HEK293 (cell line): ENCODE measurements around the gene CDC5L.
A peak's percentile ranks its signal among the peaks of the same experiment; 100 is the strongest.

Source experiments
- HOXD13 ChIP-seq: sonication (generic); formaldehyde crosslinking; IDR thresholded peaks from 2 replicates; pipeline ENCODE4 v1.8.0; 2022; ENCODE audit warnings: missing genetic modification reagents, borderline replicate concordance
- KLF16 ChIP-seq: fragments of 450-650 bp; formaldehyde crosslinking; IDR thresholded peaks from 2 replicates; pipeline ENCODE4 v1.5.1; 2017; ENCODE audit warnings: missing biosample characterization, missing genetic modification characterization
- MEIS1 ChIP-seq: sonication (generic); formaldehyde crosslinking; IDR thresholded peaks from 2 replicates; pipeline ENCODE4 v1.8.1; 2022; ENCODE audit warnings: missing genetic modification reagents, mild to moderate bottlenecking, borderline replicate concordance
- SALL2 ChIP-seq: fragments of 450-650 bp; formaldehyde crosslinking; IDR thresholded peaks from 2 replicates; pipeline ENCODE4 v1.5.0; 2017; ENCODE audit warnings: missing biosample characterization, mild to moderate bottlenecking, missing genetic modification characterization, borderline replicate concordance
- SP3 ChIP-seq: fragments of 450-650 bp; formaldehyde crosslinking; IDR thresholded peaks from 2 replicates; pipeline ENCODE4 v1.5.1; 2016; ENCODE audit warnings: missing biosample characterization, missing genetic modification characterization
- ZBTB17 ChIP-seq: fragments of 450-650 bp; formaldehyde crosslinking; IDR thresholded peaks from 2 replicates; pipeline ENCODE4 v1.5.1; 2016; ENCODE audit warnings: missing biosample characterization, missing genetic modification characterization
- ZFP37 ChIP-seq: fragments of 450-650 bp; formaldehyde crosslinking; IDR thresholded peaks from 2 replicates; pipeline ENCODE4 v1.5.1; 2016; ENCODE audit warnings: missing biosample characterization, missing genetic modification characterization
- ZIC2 ChIP-seq: fragments of 450-650 bp; formaldehyde crosslinking; IDR thresholded peaks from 2 replicates; pipeline ENCODE4 v1.5.1; 2016; ENCODE audit warnings: missing biosample characterization, missing genetic modification characterization
- ZNF157 ChIP-seq: fragments of 450-650 bp; formaldehyde crosslinking; IDR thresholded peaks from 2 replicates; pipeline ENCODE4 v1.5.1; 2016; ENCODE audit warnings: missing biosample characterization, missing genetic modification characterization
- ZNF19 ChIP-seq: fragments of 450-650 bp; formaldehyde crosslinking; IDR thresholded peaks from 2 replicates; pipeline ENCODE4; 2016; ENCODE audit warnings: missing biosample characterization, missing genetic modification characterization, low read depth
- ZNF23 ChIP-seq: fragments of 450-650 bp; formaldehyde crosslinking; IDR thresholded peaks from 2 replicates; pipeline ENCODE4 v1.5.1; 2016; ENCODE audit warnings: missing biosample characterization, missing genetic modification characterization, borderline replicate concordance
- ZNF239 ChIP-seq: fragments of 450-650 bp; formaldehyde crosslinking; IDR thresholded peaks from 2 replicates; pipeline ENCODE4 v1.5.1; 2016; ENCODE audit warnings: missing biosample characterization, missing genetic modification characterization
- ZNF24 ChIP-seq: fragments of 450-650 bp; formaldehyde crosslinking; IDR thresholded peaks from 2 replicates; pipeline ENCODE4 v1.5.1; 2016; ENCODE audit warnings: missing biosample characterization, missing genetic modification characterization
- ZNF248 ChIP-seq: fragments of 450-650 bp; formaldehyde crosslinking; IDR thresholded peaks from 2 replicates; pipeline ENCODE4 v1.5.1; 2017; ENCODE audit warnings: missing biosample characterization, missing genetic modification characterization
- ZNF266 ChIP-seq: fragments of 450-650 bp; formaldehyde crosslinking; IDR thresholded peaks from 2 replicates; pipeline ENCODE4 v1.5.1; 2016; ENCODE audit warnings: missing biosample characterization, missing genetic modification characterization, low read depth
- ZNF274 ChIP-seq, 2 experiments: fragments of 200-500 bp in 1 of 2; fragments of 450-650 bp in 1 of 2; sonication (Bioruptor generic) in 1 of 2; formaldehyde crosslinking in 1 of 2; IDR thresholded peaks; 2 replicates each; pipeline versions ENCODE4 v1.5.1 to v1.6.1; 2014 to 2016; ENCODE audit warnings: borderline replicate concordance in 1 of 2, inconsistent platforms in 1 of 2, low read length in 1 of 2, missing biosample characterization in 1 of 2, missing genetic modification characterization in 1 of 2
- ZNF292 ChIP-seq: fragments of 450-650 bp; formaldehyde crosslinking; IDR thresholded peaks from 2 replicates; pipeline ENCODE4 v1.5.1; 2016; ENCODE audit warnings: low read depth, missing biosample characterization, missing genetic modification characterization, borderline replicate concordance
- ZNF391 ChIP-seq: fragments of 450-650 bp; formaldehyde crosslinking; IDR thresholded peaks from 2 replicates; pipeline ENCODE4 v1.5.1; 2016; ENCODE audit warnings: low read depth, missing biosample characterization, missing genetic modification characterization, borderline replicate concordance
- ZNF48 ChIP-seq: fragments of 450-650 bp; formaldehyde crosslinking; IDR thresholded peaks from 2 replicates; pipeline ENCODE4 v1.5.1; 2016; ENCODE audit warnings: missing biosample characterization, missing genetic modification characterization
- ZNF529 ChIP-seq: fragments of 450-650 bp; formaldehyde crosslinking; IDR thresholded peaks from 2 replicates; pipeline ENCODE4 v1.5.1; 2017; ENCODE audit warnings: missing genetic modification characterization, missing biosample characterization; ENCODE audit not compliant: insufficient replicate concordance
- ZNF548 ChIP-seq: fragments of 450-650 bp; formaldehyde crosslinking; IDR thresholded peaks from 2 replicates; pipeline ENCODE4 v1.5.1; 2016; ENCODE audit warnings: missing biosample characterization, missing genetic modification characterization
- ZNF555 ChIP-seq: fragments of 450-650 bp; formaldehyde crosslinking; conservative IDR thresholded peaks from 2 replicates; pipeline ENCODE4 v1.5.1; 2017; ENCODE audit warnings: missing biosample characterization, mild to moderate bottlenecking, missing genetic modification characterization, inconsistent platforms
- ZNF561 ChIP-seq: fragments of 450-650 bp; IDR thresholded peaks from 2 replicates; pipeline ENCODE4 v1.5.1; 2018; ENCODE audit warnings: missing biosample characterization, missing genetic modification characterization, borderline replicate concordance
- ZNF623 ChIP-seq: fragments of 450-650 bp; formaldehyde crosslinking; IDR thresholded peaks from 2 replicates; pipeline ENCODE4 v1.5.1; 2016; ENCODE audit warnings: missing biosample characterization, missing genetic modification characterization
- ZNF654 ChIP-seq: fragments of 450-650 bp; formaldehyde crosslinking; IDR thresholded peaks from 2 replicates; pipeline ENCODE4 v1.5.1; 2016; ENCODE audit warnings: low read depth, missing biosample characterization, missing genetic modification characterization
- ZNF692 ChIP-seq: fragments of 450-650 bp; formaldehyde crosslinking; IDR thresholded peaks from 2 replicates; pipeline ENCODE4 v1.5.1; 2016; ENCODE audit warnings: missing biosample characterization, missing genetic modification characterization
- ZNF76 ChIP-seq: fragments of 450-650 bp; formaldehyde crosslinking; IDR thresholded peaks from 2 replicates; pipeline ENCODE4; 2016; ENCODE audit warnings: low read depth, missing biosample characterization, missing genetic modification characterization, borderline replicate concordance
- ZSCAN23 ChIP-seq: fragments of 450-650 bp; formaldehyde crosslinking; IDR thresholded peaks from 2 replicates; pipeline ENCODE4 v1.5.1; 2016; ENCODE audit warnings: missing biosample characterization, missing genetic modification characterization
- TF ChIP-seq, protein P1 (sequence below): fragments of 450-650 bp; formaldehyde crosslinking; IDR thresholded peaks from 2 replicates; pipeline ENCODE4 v1.5.1; 2016; ENCODE audit warnings: missing biosample characterization, missing genetic modification characterization, low read depth
- TF ChIP-seq, protein P2 (sequence below): fragments of 450-650 bp; formaldehyde crosslinking; IDR thresholded peaks from 2 replicates; pipeline ENCODE4 v1.5.1; 2016; ENCODE audit warnings: missing biosample characterization, missing genetic modification characterization
- TF ChIP-seq, protein P3 (sequence below): fragments of 450-650 bp; formaldehyde crosslinking; IDR thresholded peaks from 2 replicates; pipeline ENCODE4 v1.5.1; 2017; ENCODE audit warnings: missing biosample characterization, mild to moderate bottlenecking, missing genetic modification characterization, moderate library complexity
- TF ChIP-seq, protein P4 (sequence below): fragments of 450-650 bp; formaldehyde crosslinking; IDR thresholded peaks from 2 replicates; pipeline ENCODE4 v1.5.1; 2016; ENCODE audit warnings: missing biosample characterization, missing genetic modification characterization

CDC5L gene

GRCh38 chr6:44442833-44443444 lies 55.4 kb downstream of the CDC5L start (continued):
- no peak for TF ChIP-seq ZFP37 (tag by site-specific recombination)
- TF ChIP-seq MEIS1 (CRISPR knock-in tag): no peak
- no peak for TF ChIP-seq KLF16 (tag by site-specific recombination)
- no peak for TF ChIP-seq HOXD13 (CRISPR knock-in tag)
- TF ChIP-seq ZNF23 (tag by site-specific recombination): no peak
- TF ChIP-seq, protein P1, sequence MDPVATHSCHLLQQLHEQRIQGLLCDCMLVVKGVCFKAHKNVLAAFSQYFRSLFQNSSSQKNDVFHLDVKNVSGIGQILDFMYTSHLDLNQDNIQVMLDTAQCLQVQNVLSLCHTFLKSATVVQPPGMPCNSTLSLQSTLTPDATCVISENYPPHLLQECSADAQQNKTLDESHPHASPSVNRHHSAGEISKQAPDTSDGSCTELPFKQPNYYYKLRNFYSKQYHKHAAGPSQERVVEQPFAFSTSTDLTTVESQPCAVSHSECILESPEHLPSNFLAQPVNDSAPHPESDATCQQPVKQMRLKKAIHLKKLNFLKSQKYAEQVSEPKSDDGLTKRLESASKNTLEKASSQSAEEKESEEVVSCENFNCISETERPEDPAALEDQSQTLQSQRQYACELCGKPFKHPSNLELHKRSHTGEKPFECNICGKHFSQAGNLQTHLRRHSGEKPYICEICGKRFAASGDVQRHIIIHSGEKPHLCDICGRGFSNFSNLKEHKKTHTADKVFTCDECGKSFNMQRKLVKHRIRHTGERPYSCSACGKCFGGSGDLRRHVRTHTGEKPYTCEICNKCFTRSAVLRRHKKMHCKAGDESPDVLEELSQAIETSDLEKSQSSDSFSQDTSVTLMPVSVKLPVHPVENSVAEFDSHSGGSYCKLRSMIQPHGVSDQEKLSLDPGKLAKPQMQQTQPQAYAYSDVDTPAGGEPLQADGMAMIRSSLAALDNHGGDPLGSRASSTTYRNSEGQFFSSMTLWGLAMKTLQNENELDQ (tag by site-specific recombination): no peak
- TF ChIP-seq ZNF561 (tag by site-specific recombination): no peak
- TF ChIP-seq ZNF24 (tag by site-specific recombination): no peak
- no peak for TF ChIP-seq SP3 (tag by site-specific recombination)
- no peak for TF ChIP-seq ZNF692
- TF ChIP-seq ZSCAN23 (tag by site-specific recombination): peak; percentile 72; the same call in 1 of the 2 replicates
- TF ChIP-seq ZNF548 (tag by site-specific recombination): no peak
- no peak for TF ChIP-seq ZBTB17 (tag by site-specific recombination)
- TF ChIP-seq ZNF292 (tag by site-specific recombination): no peak
- no peak for TF ChIP-seq ZNF157 (tag by site-specific recombination)
- TF ChIP-seq ZNF76 (tag by site-specific recombination): no peak
- no peak for TF ChIP-seq ZNF248 (tag by site-specific recombination)
- no peak for TF ChIP-seq ZIC2 (tag by site-specific recombination)
- TF ChIP-seq, protein P2, sequence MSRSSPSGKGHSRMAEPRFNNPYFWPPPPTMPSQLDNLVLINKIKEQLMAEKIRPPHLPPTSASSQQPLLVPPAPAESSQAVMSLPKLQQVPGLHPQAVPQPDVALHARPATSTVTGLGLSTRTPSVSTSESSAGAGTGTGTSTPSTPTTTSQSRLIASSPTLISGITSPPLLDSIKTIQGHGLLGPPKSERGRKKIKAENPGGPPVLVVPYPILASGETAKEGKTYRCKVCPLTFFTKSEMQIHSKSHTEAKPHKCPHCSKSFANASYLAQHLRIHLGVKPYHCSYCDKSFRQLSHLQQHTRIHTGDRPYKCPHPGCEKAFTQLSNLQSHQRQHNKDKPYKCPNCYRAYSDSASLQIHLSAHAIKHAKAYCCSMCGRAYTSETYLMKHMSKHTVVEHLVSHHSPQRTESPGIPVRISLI (tag by site-specific recombination): peak; percentile 85
- TF ChIP-seq ZNF529 (tag by site-specific recombination): no peak
- TF ChIP-seq ZNF555 (tag by site-specific recombination): no peak
- TF ChIP-seq SALL2 (tag by site-specific recombination): no peak
- TF ChIP-seq ZNF654 (tag by site-specific recombination): no peak
- TF ChIP-seq ZNF391 (tag by site-specific recombination): 0 out of 2 replicates have a peak, but pooled peaks have one; percentile 31
- TF ChIP-seq ZNF239: no peak
- no peak for TF ChIP-seq ZNF48
- TF ChIP-seq ZNF623 (tag by site-specific recombination): no peak
- no peak for TF ChIP-seq ZNF266 (tag by site-specific recombination)
- TF ChIP-seq ZNF274 (IDR thresholded peaks at IDR 0.05; ENCODE audit: low read length): no peak
- TF ChIP-seq ZNF274 (tag by site-specific recombination; IDR thresholded peaks at IDR 0.05; ENCODE audit: borderline replicate concordance): no peak
- TF ChIP-seq, protein P3, sequence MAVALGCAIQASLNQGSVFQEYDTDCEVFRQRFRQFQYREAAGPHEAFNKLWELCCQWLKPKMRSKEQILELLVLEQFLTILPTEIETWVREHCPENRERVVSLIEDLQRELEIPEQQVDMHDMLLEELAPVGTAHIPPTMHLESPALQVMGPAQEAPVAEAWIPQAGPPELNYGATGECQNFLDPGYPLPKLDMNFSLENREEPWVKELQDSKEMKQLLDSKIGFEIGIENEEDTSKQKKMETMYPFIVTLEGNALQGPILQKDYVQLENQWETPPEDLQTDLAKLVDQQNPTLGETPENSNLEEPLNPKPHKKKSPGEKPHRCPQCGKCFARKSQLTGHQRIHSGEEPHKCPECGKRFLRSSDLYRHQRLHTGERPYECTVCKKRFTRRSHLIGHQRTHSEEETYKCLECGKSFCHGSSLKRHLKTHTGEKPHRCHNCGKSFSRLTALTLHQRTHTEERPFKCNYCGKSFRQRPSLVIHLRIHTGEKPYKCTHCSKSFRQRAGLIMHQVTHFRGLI (tag by site-specific recombination): no peak
- TF ChIP-seq ZNF19 (tag by site-specific recombination): no peak
- TF ChIP-seq, protein P4, sequence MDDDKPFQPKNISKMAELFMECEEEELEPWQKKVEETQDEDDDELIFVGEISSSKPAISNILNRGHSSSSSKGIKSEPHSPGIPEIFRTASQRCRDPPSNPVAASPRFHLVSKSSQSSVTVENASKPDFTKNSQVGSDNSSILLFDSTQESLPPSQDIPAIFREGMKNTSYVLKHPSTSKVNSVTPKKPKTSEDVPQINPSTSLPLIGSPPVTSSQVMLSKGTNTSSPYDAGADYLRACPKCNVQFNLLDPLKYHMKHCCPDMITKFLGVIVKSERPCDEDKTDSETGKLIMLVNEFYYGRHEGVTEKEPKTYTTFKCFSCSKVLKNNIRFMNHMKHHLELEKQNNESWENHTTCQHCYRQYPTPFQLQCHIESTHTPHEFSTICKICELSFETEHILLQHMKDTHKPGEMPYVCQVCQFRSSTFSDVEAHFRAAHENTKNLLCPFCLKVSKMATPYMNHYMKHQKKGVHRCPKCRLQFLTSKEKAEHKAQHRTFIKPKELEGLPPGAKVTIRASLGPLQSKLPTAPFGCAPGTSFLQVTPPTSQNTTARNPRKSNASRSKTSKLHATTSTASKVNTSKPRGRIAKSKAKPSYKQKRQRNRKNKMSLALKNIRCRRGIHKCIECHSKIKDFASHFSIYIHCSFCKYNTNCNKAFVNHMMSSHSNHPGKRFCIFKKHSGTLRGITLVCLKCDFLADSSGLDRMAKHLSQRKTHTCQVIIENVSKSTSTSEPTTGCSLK (tag by site-specific recombination): no peak
